Skin of body (tissue), 2 donors: Measurements from ENCODE around the gene ZMYND8. TPM values are rescaled to one million over a fixed set of nuclear protein-coding genes. Genes with fewer than 3 reads are reported as not detected.
A peak's percentile ranks its signal among the peaks of the same experiment; 100 is the strongest.

Experiments used
- DNase-seq: peaks from one replicate; lab custom pipeline; 2025; lab: John Stamatoyannopoulos, UW
- total RNA-seq: library from RNA; depleted of rRNA; stranded (reverse); fragments of >200 nt; gene quantifications from one replicate; pipeline ENCODE4 v1.2.3, GENCODE V29; 2014

The ZMYND8 gene
- total RNA-seq, 1 donor from 2014 or later, result 15.6 TPM

GRCh38 chr20:47353692-47354463, 2.6 kb downstream of the ZMYND8 start:
- DNase-seq, result no peak

- no peak for DNase-seq
Observed at GRCh38 chr20:47353239-47353691, 3.2 kb downstream of the ZMYND8 start.

- no peak for DNase-seq
Observed at GRCh38 chr20:47352332-47353238, 3.9 kb downstream of the ZMYND8 start.

GRCh38 chr20:47351643-47352331, 4.7 kb downstream of the ZMYND8 start:
- DNase-seq, result no peak

GRCh38 chr20:47350691-47351545, 5.6 kb downstream of the ZMYND8 start:
- no peak for DNase-seq

- no peak for DNase-seq
Observed at GRCh38 chr20:47350181-47350550, 6.3 kb downstream of the ZMYND8 start.

GRCh38 chr20:47349365-47350180, 6.9 kb downstream of the ZMYND8 start:
- DNase-seq, result peak; percentile 53

- DNase-seq, result no peak
Observed at GRCh38 chr20:47348539-47349142, 7.9 kb downstream of the ZMYND8 start.

- DNase-seq, result no peak
Observed at GRCh38 chr20:47347661-47348435, 8.7 kb downstream of the ZMYND8 start.

GRCh38 chr20:47346172-47346571, 10.3 kb downstream of the ZMYND8 start:
- DNase-seq, result no peak

GRCh38 chr20:47345214-47345613, 11.3 kb downstream of the ZMYND8 start:
- no peak for DNase-seq

- no peak for DNase-seq
Observed at GRCh38 chr20:47343007-47343472, 13.5 kb downstream of the ZMYND8 start.

GRCh38 chr20:47338131-47338628, 18.3 kb downstream of the ZMYND8 start:
- DNase-seq, result no peak

GRCh38 chr20:47337413-47337812, 19.1 kb downstream of the ZMYND8 start:
- DNase-seq, result no peak

GRCh38 chr20:47336129-47336754, 20.3 kb downstream of the ZMYND8 start:
- DNase-seq, result no peak

GRCh38 chr20:47335251-47336128, 21.0 kb downstream of the ZMYND8 start:
- no peak for DNase-seq

- DNase-seq, result peak; percentile 83
Observed at GRCh38 chr20:47334022-47334551, 22.4 kb downstream of the ZMYND8 start.
